Tongue (tissue), 2 donors: ENCODE data around the gene SLCO2A1. TPM values are rescaled to one million over a fixed set of nuclear protein-coding genes. Genes with fewer than 3 reads are reported as not detected.
"Not testable (repeated sequence)": the region's sequence is repeated elsewhere in the genome, so short reads cannot be mapped to it uniquely, and the experiment has no call there.

ENCODE experiments used
- DNase-seq: peaks from one replicate; pipeline ENCODE4 v3.0.0-alpha.2; 2015
- total RNA-seq: library from RNA; depleted of rRNA; stranded (reverse); fragments of >200 nt; gene quantifications from one replicate; pipeline ENCODE4 v1.2.3, GENCODE V29; 2014

The SLCO2A1 gene
- 1.5 TPM for total RNA-seq

DNA sequence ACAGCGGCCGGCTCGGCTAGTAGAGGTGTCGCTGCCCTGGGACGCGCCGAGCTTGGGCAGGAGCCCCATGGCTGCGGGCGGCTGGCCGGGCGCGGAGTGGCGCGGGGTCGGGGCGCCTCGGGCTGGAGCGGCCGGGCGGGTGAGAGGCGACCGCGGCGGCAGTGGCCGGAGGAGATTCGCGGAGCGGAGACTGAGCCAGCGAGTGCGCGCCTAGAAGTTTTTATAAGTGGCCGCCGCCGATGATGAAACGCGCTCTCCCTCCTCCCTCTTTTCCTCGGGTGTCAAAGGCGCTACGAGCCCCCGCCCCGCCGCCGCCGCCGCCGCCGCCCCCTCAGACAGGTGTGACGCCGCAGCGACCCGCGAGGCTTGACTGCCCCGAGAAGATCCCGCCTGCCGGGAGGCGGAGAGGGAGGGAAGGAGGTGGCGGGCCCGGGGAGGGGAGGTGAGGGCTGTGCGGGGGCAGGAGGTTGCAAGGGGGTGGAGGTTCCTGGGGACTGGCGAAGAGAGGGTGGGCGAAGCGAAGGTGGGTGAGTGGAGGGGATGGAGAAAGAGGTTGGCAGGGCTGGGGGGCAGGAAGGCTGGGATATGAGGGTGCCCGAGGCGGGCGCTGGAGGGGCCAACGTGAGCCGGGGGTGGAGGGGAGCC, at the start of gene SLCO2A1:
Gene SLCO2A1, minus strand, starts transcription at position 192 of the 645 bp plus-strand sequence. Its CDS starts 123 bp downstream, at position 69.
- DNase-seq = peak; percentile 64

DNA sequence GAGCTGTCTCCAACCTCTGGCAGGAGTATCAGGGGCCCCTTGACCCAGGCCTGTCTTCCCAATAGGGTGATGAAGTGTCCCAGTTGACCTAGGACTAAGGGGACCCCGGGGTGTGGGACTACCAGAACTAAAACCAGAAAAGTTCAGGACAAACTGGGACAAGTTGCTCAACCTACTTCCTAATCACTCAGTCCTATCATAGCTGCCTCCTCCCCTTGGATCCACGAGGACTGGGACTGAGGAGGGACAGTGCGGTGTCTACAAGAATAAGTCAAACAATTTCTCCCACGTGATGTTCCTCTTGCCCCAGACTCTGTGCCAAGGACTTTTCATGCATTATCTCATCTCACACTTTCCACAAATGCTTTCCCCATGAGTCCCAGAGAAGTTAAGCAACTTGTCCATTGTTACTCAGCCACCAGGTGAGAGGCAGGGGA, 49.4 kb upstream of the SLCO2A1 start:
- DNase-seq = no peak

DNA sequence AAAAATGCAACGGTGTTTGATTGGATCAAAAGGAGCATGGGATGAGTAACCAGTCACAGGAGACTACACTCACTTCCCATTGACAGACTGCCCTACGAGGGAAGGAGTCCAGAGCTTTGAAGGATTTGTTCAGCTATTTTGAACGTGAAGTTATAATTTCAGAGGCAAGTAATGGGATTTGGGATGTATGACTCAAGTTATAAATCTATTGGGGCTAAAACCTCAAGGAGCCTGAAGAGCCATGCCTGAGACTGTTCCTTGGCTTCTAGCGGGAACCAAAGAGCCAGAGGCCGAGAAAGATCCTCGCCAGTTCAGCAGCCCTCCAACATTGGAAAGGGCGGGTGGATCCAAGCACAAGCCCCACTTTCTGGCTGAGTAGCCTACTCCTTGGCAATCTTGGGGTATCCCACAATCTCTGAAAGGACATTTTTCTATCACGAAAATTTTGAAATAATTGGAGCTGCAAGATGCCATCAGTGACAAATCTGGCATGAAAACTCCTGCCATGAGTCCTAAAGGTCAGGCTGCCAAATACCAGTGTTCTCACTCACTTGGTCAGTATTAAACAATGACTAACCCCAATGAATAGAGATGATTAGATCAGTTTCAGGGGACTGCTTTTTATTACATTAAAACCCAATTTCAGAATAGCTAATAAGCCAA, 48.6 kb upstream of the SLCO2A1 start:
- no peak for DNase-seq

GRCh38 chr3:134077649-134078161, 48.0 kb upstream of the SLCO2A1 start:
- no peak for DNase-seq

GRCh38 chr3:134076851-134077250, 47.1 kb upstream of the SLCO2A1 start:
- DNase-seq = no peak

- DNase-seq = no peak
Observed at GRCh38 chr3:134075846-134076245, 46.1 kb upstream of the SLCO2A1 start.

GRCh38 chr3:134075568-134075825, 45.8 kb upstream of the SLCO2A1 start:
- DNase-seq = no peak

DNA sequence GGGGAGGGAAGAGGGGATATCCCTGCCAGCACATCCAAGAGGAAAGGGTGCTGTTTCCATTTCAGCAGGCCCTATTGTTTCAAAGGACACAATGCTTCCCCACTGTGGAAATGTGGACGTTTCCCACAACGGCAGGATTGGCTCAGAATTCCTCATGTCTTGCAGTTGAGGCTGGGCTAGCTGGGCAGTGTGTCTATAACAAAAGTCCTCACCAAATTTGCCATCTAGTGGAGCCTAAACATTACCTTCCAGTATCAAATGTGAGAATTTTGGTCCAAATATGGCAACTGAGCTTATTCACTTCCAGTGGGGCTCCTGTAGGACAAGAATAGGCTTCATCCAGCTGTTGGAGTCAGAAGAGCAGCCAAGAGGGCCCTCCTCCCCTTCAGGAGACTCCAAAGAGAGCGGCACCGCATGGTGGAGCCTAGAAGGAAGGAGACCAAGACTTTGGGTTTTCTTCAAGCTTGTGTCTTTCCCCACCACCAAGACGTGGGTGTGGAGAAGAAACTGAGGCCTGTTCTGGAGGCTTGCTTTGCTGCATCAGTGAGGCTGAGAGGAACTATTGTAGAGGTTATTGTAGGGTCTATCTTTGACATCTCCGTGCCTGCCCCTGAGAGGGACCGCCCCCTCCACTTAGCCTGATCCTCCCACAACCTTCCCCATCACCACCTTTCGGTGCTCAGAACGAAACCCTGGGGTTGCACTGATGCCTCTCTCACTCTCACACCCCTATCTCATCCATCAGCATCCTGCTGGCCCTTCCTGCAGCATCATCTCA, 45.3 kb upstream of the SLCO2A1 start:
- no peak for DNase-seq

DNA sequence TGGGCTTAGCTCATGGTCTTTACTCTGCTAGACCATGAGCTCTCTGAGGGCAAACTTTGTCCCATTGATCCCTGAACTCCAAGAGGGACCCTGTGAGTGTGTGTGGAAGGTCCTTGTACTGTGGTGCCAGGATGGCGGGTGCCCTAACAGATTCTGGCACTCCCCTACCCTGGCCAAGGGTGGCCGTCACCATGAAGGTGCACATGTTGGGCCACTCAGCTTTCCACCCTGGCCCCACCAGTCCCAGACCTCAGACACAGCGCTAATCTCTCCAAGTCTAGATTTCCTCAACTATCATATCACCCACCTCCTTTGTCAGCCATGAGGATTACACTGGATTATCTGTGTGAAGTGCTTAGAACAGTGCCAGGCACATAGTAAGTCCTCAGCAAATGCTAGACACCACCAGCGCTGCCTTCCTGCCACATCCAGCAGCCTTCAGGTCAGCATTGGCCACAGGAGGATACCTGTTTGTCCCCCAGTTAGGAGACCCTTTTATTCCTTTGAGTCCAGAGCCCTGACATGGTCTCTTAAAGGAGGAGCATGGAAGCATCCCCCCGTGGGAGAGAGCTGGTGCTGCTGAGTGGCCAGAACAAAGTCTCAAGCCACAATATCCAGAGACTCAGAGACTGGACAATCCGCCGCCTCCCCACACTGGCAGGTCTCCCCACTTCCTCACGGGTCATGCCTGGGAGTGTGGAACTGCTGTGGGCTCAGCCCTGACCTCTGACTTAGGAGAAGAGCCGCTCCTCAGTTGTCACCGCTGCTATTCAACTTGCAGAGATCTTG, 44.5 kb upstream of the SLCO2A1 start:
- no peak for DNase-seq

GRCh38 chr3:134073583-134073945, 43.8 kb upstream of the SLCO2A1 start:
- no peak for DNase-seq

DNA sequence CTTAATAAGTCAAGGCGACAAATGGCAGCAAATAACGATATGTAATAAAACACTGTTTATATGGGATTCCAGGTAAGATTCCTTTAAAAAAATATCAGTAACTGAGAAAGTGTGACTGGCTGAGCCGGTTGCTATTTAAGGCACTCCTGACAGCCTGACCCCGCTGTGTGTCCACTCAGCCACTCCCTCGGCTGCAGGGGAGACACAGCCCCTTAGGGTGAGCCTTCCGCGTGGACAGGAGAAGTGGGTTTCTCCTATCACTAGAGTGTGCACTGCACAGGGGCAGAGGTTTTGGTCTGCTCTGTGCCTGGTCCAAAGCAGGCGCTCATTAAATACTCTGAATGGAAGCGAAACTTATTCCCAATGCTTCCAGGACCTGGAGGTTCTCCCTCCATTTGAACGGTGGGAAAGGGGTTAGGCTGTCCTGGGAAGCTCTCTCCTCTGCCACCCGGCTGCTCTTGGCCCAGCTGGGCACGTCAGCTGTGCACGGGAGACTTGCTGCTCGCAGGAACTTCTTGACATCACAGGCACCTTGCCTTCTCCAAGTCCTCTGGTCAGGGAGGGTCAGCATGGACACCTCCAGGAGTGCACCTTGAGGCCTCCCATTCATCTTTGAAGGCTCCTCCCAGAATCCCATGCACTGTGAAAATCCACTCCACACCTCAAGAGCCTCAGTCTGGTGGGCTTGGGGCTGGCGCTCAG, 43.3 kb upstream of the SLCO2A1 start:
- no peak for DNase-seq

- not testable (repeated sequence) for DNase-seq
Observed at GRCh38 chr3:134070281-134070680, 40.6 kb upstream of the SLCO2A1 start.

GRCh38 chr3:134068429-134068828, 38.7 kb upstream of the SLCO2A1 start:
- DNase-seq = no peak

GRCh38 chr3:134067531-134068161, 37.9 kb upstream of the SLCO2A1 start:
- no peak for DNase-seq

GRCh38 chr3:134066651-134067530, 37.2 kb upstream of the SLCO2A1 start:
- DNase-seq = no peak

DNA sequence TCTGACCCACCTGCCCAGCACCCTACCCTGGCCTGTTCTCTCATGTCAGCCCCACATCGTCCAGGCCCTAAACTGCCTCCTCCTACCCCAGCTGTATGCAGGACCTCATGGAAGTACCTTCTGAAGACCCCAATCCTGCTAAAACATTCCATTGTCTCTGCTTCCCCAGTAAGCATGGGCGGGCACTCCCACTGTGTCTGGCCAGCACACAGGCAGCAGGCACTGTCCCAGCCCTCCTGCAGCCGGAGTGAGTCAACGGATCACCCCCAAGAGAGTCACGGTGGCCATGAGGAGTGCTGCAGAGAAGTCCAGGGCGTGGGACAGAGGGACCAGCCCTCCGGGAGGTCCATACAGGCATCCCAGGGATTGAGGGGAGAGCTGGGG, 36.4 kb upstream of the SLCO2A1 start:
- DNase-seq = no peak

GRCh38 chr3:134065252-134066157, 35.8 kb upstream of the SLCO2A1 start:
- DNase-seq = no peak

DNA sequence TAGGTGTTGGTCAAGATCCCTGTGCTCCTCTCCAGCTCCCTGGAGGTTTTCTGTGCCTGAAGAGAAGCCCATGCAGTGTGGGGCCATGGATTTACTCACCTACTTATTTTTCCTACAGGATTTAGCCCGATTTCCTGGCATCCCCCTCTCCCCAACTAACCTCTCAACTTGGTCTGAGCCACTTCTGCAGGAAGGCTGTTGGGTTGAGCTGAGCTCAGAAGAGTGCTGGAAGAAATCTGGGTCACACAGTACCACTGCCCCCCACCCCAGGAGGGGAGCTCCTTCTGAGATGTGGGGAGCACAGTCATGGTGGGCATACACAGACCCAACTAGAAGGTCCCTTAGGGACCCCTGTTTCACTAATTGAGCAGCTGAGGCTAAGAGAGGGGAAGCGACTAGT, 34.4 kb upstream of the SLCO2A1 start:
- DNase-seq = no peak

- DNase-seq = no peak
Observed at GRCh38 chr3:134061401-134061800, 31.7 kb upstream of the SLCO2A1 start.
